ENCODE data around the gene CNR2.

- TF ChIP-seq POLR2A (IDR thresholded peaks at IDR 0.05; ENCODE audit: low read depth, low read length): no peak
- TF ChIP-seq POLR2AphosphoS5 (IDR thresholded peaks at IDR 0.05; ENCODE audit: low read depth, low read length): no peak
These were observed 88.5 kb downstream of the CNR2 start for GRCh38 chr1:23824711-23825075.
